Endothelial cell of umbilical vein (primary cell): ENCODE results near the gene CNGB1. TPM values are rescaled to one million over a fixed set of nuclear protein-coding genes. Genes with fewer than 3 reads are reported as not detected.

Source experiments
- BruUV-seq: library from RNA; stranded (reverse); fragments of 400-500 nt; replicated peaks from 2 replicates; lab custom pipeline; 2021; lab: Mats Ljungman, UMichigan
- CTCF ChIA-PET: fragments of 300-600, 350-600 bp; sonication (Branson Sonifier 250); formaldehyde crosslinking; loops from one replicate; lab custom pipeline; 2021; ENCODE audit warnings: antibody characterized with exemption, inconsistent platforms; lab: Charles Lee
- POLR2A ChIA-PET: fragments of 300-600, 350-600 bp; sonication (Branson Sonifier 250); formaldehyde crosslinking; loops from one replicate; lab custom pipeline; 2021; ENCODE audit warnings: antibody characterized with exemption, inconsistent platforms; lab: Charles Lee
- DNase-seq: peaks from one replicate; pipeline ENCODE4 v3.0.0-alpha.2; 2011; ENCODE audit warnings: low read depth, low spot score
- FAIRE-seq: peaks from 2 replicates; lab custom pipeline; 2011; peaks lifted over from hg19 to GRCh38; lab: Jason Lieb, UNC
- H2AFZ ChIP-seq: 2 replicates; pipeline ENCODE4 v1.6.0; 2012; ENCODE audit warnings: low read depth, low read length, control low read depth, inconsistent platforms
- H3K27ac ChIP-seq: 2 replicates; pipeline ENCODE4 v1.5.1; 2011; ENCODE audit warnings: low read depth, mild to moderate bottlenecking, control low read depth, low read length, moderate library complexity; ENCODE audit not compliant: insufficient read depth
- H3K27me3 ChIP-seq, 2 experiments: 2 replicates each; pipeline versions ENCODE4 v1.6.0 to v1.6.1; 2011; ENCODE audit warnings: low read length in 2 of 2, mixed read lengths in 1 of 2; ENCODE audit not compliant: control insufficient read depth in 2 of 2, insufficient read depth in 2 of 2
- H3K36me3 ChIP-seq, 2 experiments: 2 replicates in 1 of 2; 3 replicates in 1 of 2; pipeline ENCODE4 v1.5.1; 2011; ENCODE audit warnings: low read length in 2 of 2, mild to moderate bottlenecking in 1 of 2, moderate library complexity in 1 of 2; ENCODE audit not compliant: control insufficient read depth in 2 of 2, insufficient read depth in 2 of 2; ENCODE audit errors: extremely low read depth in 1 of 2
- H3K4me1 ChIP-seq: 3 replicates; pipeline ENCODE4 v1.5.1; 2011; ENCODE audit warnings: mild to moderate bottlenecking, low read length; ENCODE audit not compliant: control insufficient read depth, insufficient read depth; ENCODE audit errors: extremely low read depth
- H3K4me2 ChIP-seq: 2 replicates; pipeline ENCODE4 v1.6.1; 2011; ENCODE audit warnings: low read length, control low read depth, mixed read lengths; ENCODE audit not compliant: insufficient read depth
- H3K4me3 ChIP-seq, 3 experiments: fragments of 200-600 bp in 1 of 3; sonication (generic), shearing (Covaris generic) in 1 of 3; replicated peaks in 1 of 3; 2 replicates each; pipeline ENCODE4 v1.5.1; 2011 to 2016; ENCODE audit warnings: control low read depth in 3 of 3, low read length in 3 of 3, mild to moderate bottlenecking in 2 of 3, inconsistent platforms in 1 of 3, low read depth in 1 of 3, moderate library complexity in 1 of 3; ENCODE audit not compliant: insufficient read depth in 1 of 3
- H3K79me2 ChIP-seq: 2 replicates; pipeline ENCODE4 v1.6.0; 2012; ENCODE audit warnings: low read length, inconsistent platforms; ENCODE audit not compliant: control insufficient read depth, insufficient read depth
- H3K9ac ChIP-seq: replicated peaks from 2 replicates; pipeline ENCODE3; 2011; ENCODE audit warnings: low read length, control low read depth; ENCODE audit not compliant: insufficient read depth; ENCODE audit errors: extremely low read depth
- H3K9me1 ChIP-seq: replicated peaks from 3 replicates; pipeline ENCODE4 v1.6.0; 2011; ENCODE audit warnings: mild to moderate bottlenecking, low read length; ENCODE audit not compliant: control insufficient read depth, insufficient read depth; ENCODE audit errors: extremely low read depth
- H3K9me3 ChIP-seq: replicated peaks from 2 replicates; pipeline ENCODE4 v1.5.1; 2012; ENCODE audit warnings: low read length, inconsistent platforms; ENCODE audit not compliant: control insufficient read depth, insufficient read depth
- H4K20me1 ChIP-seq: replicated peaks from 2 replicates; pipeline ENCODE3; 2011; ENCODE audit warnings: mild to moderate bottlenecking, low read length; ENCODE audit not compliant: control insufficient read depth, insufficient read depth; ENCODE audit errors: extremely low read depth
- CTCF ChIP-seq, 2 donors: IDR thresholded peaks; 1 replicate in 1 of 2; 2 replicates in 1 of 2; pipeline ENCODE4 v1.5.1; 2011; ENCODE audit warnings: low read length in 2 of 2, mild to moderate bottlenecking in 2 of 2, moderate library complexity in 2 of 2, control low read depth in 1 of 2, inconsistent platforms in 1 of 2, low read depth in 1 of 2; ENCODE audit not compliant: insufficient read depth in 1 of 2; ENCODE audit errors: extremely low read depth in 1 of 2
- EZH2 ChIP-seq: IDR thresholded peaks from 2 replicates; pipeline ENCODE4 v1.6.1; 2012; ENCODE audit warnings: borderline replicate concordance, low read depth, mild to moderate bottlenecking, moderate library complexity, low read length, inconsistent platforms; ENCODE audit not compliant: severe bottlenecking
- FOS ChIP-seq: IDR thresholded peaks from 2 replicates; pipeline ENCODE4 v1.6.1; 2011; ENCODE audit warnings: mild to moderate bottlenecking, low read length, moderate library complexity, borderline replicate concordance; ENCODE audit not compliant: insufficient read depth
- GATA2 ChIP-seq: IDR thresholded peaks from 2 replicates; pipeline ENCODE4 v1.7.0; 2011; ENCODE audit warnings: low read depth, mild to moderate bottlenecking, moderate library complexity, mixed read lengths, low read length; ENCODE audit not compliant: insufficient read length, insufficient read depth
- JUN ChIP-seq: IDR thresholded peaks from 2 replicates; pipeline ENCODE4 v1.6.1; 2011; ENCODE audit warnings: borderline replicate concordance, low read depth; ENCODE audit not compliant: insufficient read length, insufficient read depth
- MAX ChIP-seq: IDR thresholded peaks from 2 replicates; pipeline ENCODE4 v1.6.1; 2011; ENCODE audit not compliant: insufficient read depth, insufficient read length
- MYC ChIP-seq: IDR thresholded peaks from one replicate; pipeline ENCODE4 v1.6.1; 2011; ENCODE audit warnings: mild to moderate bottlenecking, low read depth, low read length
- POLR2A ChIP-seq: IDR thresholded peaks from 2 replicates; pipeline ENCODE4 v1.6.1; 2012; ENCODE audit warnings: low read depth, mild to moderate bottlenecking, control low read depth, low read length
- POLR2AphosphoS5 ChIP-seq: IDR thresholded peaks from 2 replicates; pipeline ENCODE4 v1.6.1; 2012; ENCODE audit warnings: low read depth, mild to moderate bottlenecking, control low read depth, low read length, moderate library complexity; ENCODE audit not compliant: insufficient read depth
- dilution Hi-C: fragments of 300-500 bp; cut with MboI; formaldehyde crosslinking; loops from one replicate; pipeline ENCODE4 v1.15.0; 2019; ENCODE audit warnings: low sequenced_read_pairs; ENCODE audit not compliant: extremely low pct_ligation_motif_present
- intact Hi-C: fragments of 100-400 bp; cut with micrococcal nuclease; formaldehyde crosslinking; loops from one replicate; pipeline ENCODE4 v1.10.0; 2022
- polyA plus RNA-seq, 4 experiments: library from polyadenylated mRNA; depleted of rRNA in 3 of 4; stranded (reverse) in 3 of 4; unstranded in 1 of 4; fragments of >200 nt; gene quantifications; 2 replicates each; pipeline versions ENCODE4 v1.2.1 to v1.2.3, GENCODE V29; 2011 to 2012; ENCODE audit warnings: missing spikeins in 1 of 4
- total RNA-seq: library from RNA; stranded (reverse); gene quantifications from 2 replicates; pipeline ENCODE4 v1.2.3, GENCODE V29; 2021

CNGB1 gene
- total and polyA plus RNA-seq, 2 donors (not counting 3 experiments of a cell fraction or from before 2014, with no cell fraction given) = not detected

GRCh38 chr16:57882206-57882605 is 88.7 kb downstream of the CNGB1 start:
- H3K27me3 ChIP-seq = peaks cover 34 to 42% of the 10 kb centered on the region in 2 experiments
- ChIA-PET POLR2A (no interaction called here), CTCF (interaction anchor here (1.1 kb wide), 1 partner anchor 23 kb away, joined by 3 read pairs; no protein-coding TSS in a partner anchor)
- no peaks in the 10 kb centered on the region for H4K20me1 ChIP-seq
- H3K4me2 ChIP-seq = no peak overlapping the region
- no peak overlapping the region for H3K4me3 ChIP-seq
- intact Hi-C loops = no loop called here
- dilution Hi-C loops = no loop called here
- no peak overlapping the region for H3K9ac ChIP-seq
- TF ChIP-seq FOS (no peak), MAX (no peak), MYC (no peak), POLR2AphosphoS5 (no peak), GATA2 (no peak), CTCF (IDR thresholded peaks at IDR 0.05; ENCODE audit: extremely low read depth in 1 of 2, insufficient read depth in 1 of 2, low read depth in 1 of 2, low read length in 2 of 2) (no peak), POLR2A (no peak), JUN (no peak), EZH2 (no peak)
- H3K27ac ChIP-seq = no peak overlapping the region
- no TSS peak for BruUV-seq
- H3K9me3 ChIP-seq = no peaks in the 10 kb centered on the region
- no peak for DNase-seq
- no peak overlapping the region for H2AFZ ChIP-seq
- no peaks in the 10 kb centered on the region for H3K36me3 ChIP-seq
- FAIRE-seq = no peak
- H3K9me1 ChIP-seq = no peaks in the 10 kb centered on the region
- no peaks in the 10 kb centered on the region for H3K4me1 ChIP-seq
- no peaks in the 10 kb centered on the region for H3K79me2 ChIP-seq
